Measurements from ENCODE around the gene TAOK3.
"Not testable (repeated sequence)": the region's sequence is repeated elsewhere in the genome, so short reads cannot be mapped to it uniquely, and the experiment has no call there.

Gene TAOK3

DNA sequence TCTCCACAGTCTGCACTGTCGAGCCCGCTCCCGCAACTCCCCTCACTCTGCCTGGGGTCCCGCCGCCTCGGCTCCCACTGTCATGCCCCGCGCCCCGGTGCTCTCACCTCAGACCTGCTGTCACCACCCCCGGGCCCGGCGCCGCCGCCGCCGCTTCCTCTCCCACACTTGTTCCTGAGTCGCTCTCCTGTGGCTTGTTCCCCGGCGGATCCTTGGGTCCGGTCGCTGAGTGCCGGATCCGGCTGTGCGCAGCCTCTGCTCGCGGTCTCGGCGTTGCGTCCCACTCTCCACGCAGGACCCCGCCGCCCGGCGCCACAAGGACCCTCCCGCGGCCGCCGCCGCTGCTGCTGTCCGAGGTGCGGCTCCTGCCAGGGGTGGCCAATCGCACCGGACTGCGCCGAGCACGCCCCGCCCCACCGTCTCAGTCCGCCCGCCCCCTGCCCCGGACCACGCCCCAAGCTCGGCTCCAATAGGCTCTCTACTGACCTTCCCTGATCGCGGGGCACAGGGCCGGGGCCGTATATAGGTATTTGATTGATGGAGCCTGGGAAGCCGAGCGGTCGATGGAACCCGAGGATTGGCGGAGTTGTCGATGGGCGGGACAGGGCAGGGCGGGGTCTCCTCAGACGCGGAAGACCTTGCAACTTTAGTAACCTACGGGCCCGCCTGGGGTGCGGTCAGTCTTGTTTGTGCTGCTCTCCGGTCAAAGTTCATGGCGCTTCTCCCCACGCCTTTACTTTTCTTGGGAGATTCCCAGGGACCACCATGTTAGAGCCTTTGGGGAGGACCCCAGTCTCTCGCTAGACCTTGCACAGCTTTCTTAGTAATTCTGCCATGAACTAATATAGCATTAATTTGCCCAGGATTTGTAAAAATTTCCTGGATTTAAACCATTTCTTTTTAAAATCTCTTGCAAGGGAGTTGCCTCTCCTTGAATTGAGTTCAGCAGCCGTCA, at the start of gene TAOK3:
Gene TAOK3 (minus strand): TSS at position 367 of the 955 bp plus-strand sequence. CDS start 117,340 bp downstream, outside the sequence.
- Mint-ChIP-seq H3K4me1 (peaks cover 54% of the 10 kb centered on the region), H3K4me3 (peak within 1 kb of the TSS; percentile 93), H3K27ac (peak within 1 kb of the TSS; percentile 87)

GRCh38 chr12:118420673-118421072, 48.0 kb upstream of the TAOK3 start:
- Mint-ChIP-seq H3K4me3 (no peak overlapping the region), H3K27ac (no peak overlapping the region), H3K36me3 (peaks cover 39% of the 10 kb centered on the region), H3K9me3 (no peaks in the 10 kb centered on the region), H3K27me3 (no peaks in the 10 kb centered on the region), H3K4me1 (peaks cover 7% of the 10 kb centered on the region)
- ATAC-seq = no peak

More for the DNA sequence above, at the start of gene TAOK3:
- H3K36me3 Mint-ChIP-seq = no peaks in the 10 kb centered on the region
- peak; percentile 94 for ATAC-seq
- H3K27me3 Mint-ChIP-seq = no peaks in the 10 kb centered on the region
- no peaks in the 10 kb centered on the region for H3K9me3 Mint-ChIP-seq

DNA sequence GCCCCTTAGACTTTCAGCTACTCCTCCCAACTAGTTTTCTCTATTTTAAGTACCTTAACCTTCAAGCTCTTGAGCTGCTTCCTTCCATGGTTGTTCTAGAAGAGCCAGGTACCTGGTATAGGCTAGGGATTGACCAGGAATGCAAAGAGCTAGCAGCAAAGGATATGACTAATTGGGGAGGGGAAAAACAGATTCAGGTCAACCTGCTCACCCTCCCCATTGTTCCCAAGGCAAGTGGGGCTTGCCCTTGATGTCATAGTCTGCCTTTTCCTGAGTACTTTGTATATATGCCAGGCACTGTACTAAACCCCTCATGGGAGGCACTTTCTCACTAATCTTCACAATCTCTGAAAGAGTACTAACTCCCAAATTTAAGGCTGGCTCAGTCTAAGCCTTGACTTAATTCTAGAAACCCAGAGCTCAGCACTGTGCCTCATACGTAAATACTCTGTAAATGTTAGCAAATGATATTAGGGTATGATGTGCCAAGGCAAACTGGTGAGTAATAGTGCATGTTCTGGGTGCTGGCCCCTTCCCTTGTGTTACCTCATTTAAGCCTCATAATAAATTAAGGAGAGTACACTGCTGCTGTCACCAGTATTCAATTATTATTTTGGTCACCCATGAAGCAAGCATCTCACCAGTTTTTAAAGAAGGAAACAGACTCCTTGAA, 45.8 kb upstream of the TAOK3 start:
- Mint-ChIP-seq H3K36me3 (peaks cover 53% of the 10 kb centered on the region), H3K9me3 (no peaks in the 10 kb centered on the region), H3K27me3 (no peaks in the 10 kb centered on the region), H3K4me3 (no peak overlapping the region), H3K27ac (no peak overlapping the region), H3K4me1 (no peaks in the 10 kb centered on the region)
- ATAC-seq = no peak

DNA sequence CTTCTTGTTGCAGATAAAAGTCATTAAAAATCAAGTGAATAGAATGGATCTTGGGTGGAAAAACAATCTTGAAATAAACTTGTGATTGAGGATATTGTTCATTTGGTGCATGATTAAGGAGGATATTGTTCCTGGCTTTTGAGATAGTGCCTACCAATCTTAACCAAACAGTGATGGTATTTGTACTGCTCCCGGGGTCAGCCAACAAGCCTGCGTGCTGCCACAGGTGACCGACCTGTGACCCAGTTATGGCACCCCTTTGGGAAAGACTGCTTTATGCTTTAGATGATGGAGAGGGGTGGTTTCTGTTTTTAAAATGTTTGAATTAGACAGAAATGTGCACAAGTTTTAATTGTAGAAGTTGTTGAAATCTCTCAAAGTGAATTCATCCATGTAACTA, 45.2 kb upstream of the TAOK3 start:
- Mint-ChIP-seq H3K4me3 (no peak overlapping the region), H3K27ac (no peak overlapping the region), H3K36me3 (peaks cover 56% of the 10 kb centered on the region), H3K27me3 (no peaks in the 10 kb centered on the region), H3K9me3 (no peaks in the 10 kb centered on the region), H3K4me1 (no peaks in the 10 kb centered on the region)
- no peak for ATAC-seq

- Mint-ChIP-seq H3K4me3 (no peak overlapping the region), H3K9me3 (no peaks in the 10 kb centered on the region), H3K36me3 (peaks cover 63% of the 10 kb centered on the region), H3K27me3 (no peaks in the 10 kb centered on the region), H3K27ac (no peak overlapping the region), H3K4me1 (no peaks in the 10 kb centered on the region)
- no peak for ATAC-seq
Measured at GRCh38 chr12:118409834-118410233, 37.1 kb upstream of the TAOK3 start.

GRCh38 chr12:118408241-118408640, 35.5 kb upstream of the TAOK3 start:
- H3K4me1 Mint-ChIP-seq, H3K9me3 Mint-ChIP-seq, H3K4me3 Mint-ChIP-seq, H3K27me3 Mint-ChIP-seq, H3K27ac Mint-ChIP-seq, ATAC-seq: not testable (repeated sequence)
- peaks cover 48% of the 10 kb centered on the region for H3K36me3 Mint-ChIP-seq

DNA sequence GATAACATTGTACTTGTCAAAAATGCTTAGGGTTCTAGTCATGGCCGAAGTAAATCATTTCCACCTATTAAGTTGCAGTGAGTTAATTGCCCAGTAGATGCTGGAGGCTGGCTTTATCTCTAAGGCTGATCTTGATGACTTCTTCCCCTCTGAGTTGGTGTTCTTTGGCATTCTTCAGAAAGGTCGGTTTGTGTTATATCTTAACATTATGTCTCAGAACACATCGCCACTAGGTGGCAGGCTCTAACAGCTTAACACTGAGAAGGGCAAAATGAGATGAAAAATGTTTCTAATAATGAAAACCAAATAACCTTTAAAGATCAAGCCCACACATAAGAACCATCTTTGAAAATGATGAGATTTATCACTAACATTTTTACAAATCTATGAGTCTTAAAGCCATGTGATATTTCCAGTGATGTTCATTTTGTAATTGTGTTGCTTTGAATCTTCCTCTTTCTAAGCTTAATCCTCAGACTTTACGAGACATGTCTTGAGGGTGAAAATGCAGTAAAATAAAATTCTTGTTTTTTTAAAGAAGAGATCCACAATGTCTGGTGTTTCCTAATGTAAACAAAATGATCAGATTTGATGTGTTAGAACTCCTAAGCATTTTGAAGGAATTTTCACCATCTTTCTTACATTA, 32.3 kb upstream of the TAOK3 start:
- Mint-ChIP-seq H3K36me3 (peaks cover 48% of the 10 kb centered on the region), H3K27ac (no peak overlapping the region), H3K4me1 (no peaks in the 10 kb centered on the region), H3K9me3 (no peaks in the 10 kb centered on the region), H3K4me3 (no peak overlapping the region), H3K27me3 (no peaks in the 10 kb centered on the region)
- no peak for ATAC-seq

- Mint-ChIP-seq H3K4me3 (no peak overlapping the region), H3K27ac (no peak overlapping the region), H3K27me3 (no peaks in the 10 kb centered on the region), H3K36me3 (peaks cover 54% of the 10 kb centered on the region), H3K9me3 (no peaks in the 10 kb centered on the region), H3K4me1 (no peaks in the 10 kb centered on the region)
- ATAC-seq = no peak
Measured at GRCh38 chr12:118402251-118402650, 29.5 kb upstream of the TAOK3 start.

- Mint-ChIP-seq H3K36me3 (peaks cover 54% of the 10 kb centered on the region), H3K9me3 (no peaks in the 10 kb centered on the region), H3K27ac (no peak overlapping the region), H3K4me1 (no peaks in the 10 kb centered on the region), H3K4me3 (no peak overlapping the region), H3K27me3 (no peaks in the 10 kb centered on the region)
- no peak for ATAC-seq
Measured at GRCh38 chr12:118398940-118399339, 26.2 kb upstream of the TAOK3 start.

- no peaks in the 10 kb centered on the region for H3K9me3 Mint-ChIP-seq
- H3K36me3 Mint-ChIP-seq = peaks cover 54% of the 10 kb centered on the region
- no peaks in the 10 kb centered on the region for H3K27me3 Mint-ChIP-seq
- H3K4me1 Mint-ChIP-seq = no peaks in the 10 kb centered on the region
- no peak for ATAC-seq
- no peak overlapping the region for H3K4me3 Mint-ChIP-seq
- H3K27ac Mint-ChIP-seq = no peak overlapping the region
Measured at GRCh38 chr12:118398524-118398923, 25.8 kb upstream of the TAOK3 start.

GRCh38 chr12:118397708-118398440, 25.2 kb upstream of the TAOK3 start:
- Mint-ChIP-seq H3K27ac (no peak overlapping the region), H3K4me3 (no peak overlapping the region), H3K27me3 (no peaks in the 10 kb centered on the region), H3K36me3 (peaks cover 59% of the 10 kb centered on the region), H3K4me1 (no peaks in the 10 kb centered on the region), H3K9me3 (no peaks in the 10 kb centered on the region)
- ATAC-seq = no peak

DNA sequence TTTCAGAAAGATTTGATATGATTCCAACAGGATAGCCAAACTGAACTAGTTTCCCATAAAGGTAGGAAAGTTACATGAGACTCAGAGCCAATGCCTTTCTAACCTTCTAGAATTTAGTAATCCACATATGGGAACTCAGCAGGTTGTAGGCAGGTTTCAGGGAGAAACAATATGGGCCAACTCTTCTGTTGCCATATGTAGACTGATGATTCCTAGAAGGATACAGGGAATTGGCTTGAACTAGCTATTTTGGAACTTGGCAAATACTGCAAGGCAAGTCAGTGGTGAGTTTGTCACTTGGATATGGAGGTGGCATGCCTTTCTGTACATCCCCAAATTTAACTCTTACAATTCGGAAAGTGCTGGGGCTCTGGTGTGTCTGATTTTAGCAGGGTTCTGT, 19.1 kb upstream of the TAOK3 start:
- Mint-ChIP-seq H3K9me3 (no peaks in the 10 kb centered on the region), H3K4me3 (no peak overlapping the region), H3K4me1 (no peaks in the 10 kb centered on the region), H3K27me3 (no peaks in the 10 kb centered on the region), H3K36me3 (peaks cover 69% of the 10 kb centered on the region), H3K27ac (no peak overlapping the region)
- no peak for ATAC-seq

GRCh38 chr12:118391424-118391823, 18.7 kb upstream of the TAOK3 start:
- Mint-ChIP-seq H3K4me1 (no peaks in the 10 kb centered on the region), H3K27ac (no peak overlapping the region), H3K27me3 (no peaks in the 10 kb centered on the region), H3K36me3 (peaks cover 73% of the 10 kb centered on the region), H3K9me3 (no peaks in the 10 kb centered on the region), H3K4me3 (no peak overlapping the region)
- ATAC-seq = no peak

DNA sequence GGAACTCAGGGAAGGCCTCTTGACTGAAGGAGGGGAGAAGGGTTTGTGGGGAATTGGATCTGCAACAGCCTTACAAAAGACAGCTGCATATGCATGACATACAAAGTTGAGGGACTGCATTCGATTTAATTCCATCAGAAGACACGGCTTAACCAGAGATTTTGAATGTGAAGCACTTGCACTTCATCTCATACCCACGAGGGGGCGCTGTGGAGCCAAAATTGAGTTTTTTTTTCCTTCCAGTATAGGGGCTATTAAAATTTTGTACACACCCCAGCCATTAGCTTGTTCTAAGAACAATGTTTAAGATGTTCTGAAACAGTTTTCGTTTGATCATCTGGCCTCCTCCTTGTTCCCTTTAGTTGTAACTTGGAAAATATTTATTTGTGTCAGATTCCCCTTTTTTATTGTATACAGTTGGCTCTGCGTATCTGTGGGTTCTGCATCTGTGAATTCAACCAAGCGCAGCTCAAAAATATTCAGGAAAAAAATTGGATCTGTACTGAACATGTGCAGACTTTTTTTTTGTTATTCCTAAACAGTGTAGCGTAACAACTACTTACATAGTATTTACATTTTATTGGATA, 5.3 kb upstream of the TAOK3 start:
- ATAC-seq = no peak
- H3K36me3 Mint-ChIP-seq = peaks cover 10% of the 10 kb centered on the region
- H3K9me3 Mint-ChIP-seq = no peaks in the 10 kb centered on the region
- H3K27me3 Mint-ChIP-seq = no peaks in the 10 kb centered on the region
- peaks cover 29% of the 10 kb centered on the region for H3K4me1 Mint-ChIP-seq
- peak overlapping the region; percentile 99 for H3K27ac Mint-ChIP-seq
- peak overlapping the region; percentile 97 for H3K4me3 Mint-ChIP-seq
